ENCODE results near the gene ZNF80. TPM values are rescaled to one million over a fixed set of nuclear protein-coding genes. Genes with fewer than 3 reads are reported as not detected.

The ZNF80 gene
- polyA plus RNA-seq, 3 donors, result not detected

- Histone ChIP-seq H2AFZ (ENCODE audit: insufficient read depth, low read depth, low read length, poor library complexity, severe bottlenecking) (no peak overlapping the region), H3K4me3 (replicated peaks in 1 of 3; ENCODE audit: low read depth in 2 of 3, low read length in 3 of 3) (no peak overlapping the region), H3K36me3 (replicated peaks in 1 of 2; ENCODE audit: control insufficient read depth in 1 of 2, insufficient read depth in 2 of 2, low read length in 2 of 2) (no peaks in the 10 kb centered on the region), H3K9ac (ENCODE audit: insufficient read depth, low read length, poor library complexity, severe bottlenecking) (no peak overlapping the region), H3K79me2 (ENCODE audit: insufficient read depth, low read length) (no peaks in the 10 kb centered on the region), H3K27ac (ENCODE audit: low read depth in 1 of 2, low read length in 2 of 2) (no peak overlapping the region), H3K4me2 (replicated peaks; ENCODE audit: extremely low read depth, low read length, poor library complexity, severe bottlenecking) (no peak overlapping the region), H3K9me3 (replicated peaks in 1 of 2; ENCODE audit: control insufficient read depth in 1 of 2, insufficient read depth in 1 of 2, low read length in 2 of 2) (peaks cover 0 to 13% of the 10 kb centered on the region in 2 donors), H3K27me3 (ENCODE audit: control insufficient read depth in 2 of 2, insufficient read depth in 2 of 2, low read length in 2 of 2) (no peaks in the 10 kb centered on the region), H4K20me1 (ENCODE audit: insufficient read depth, low read length) (no peaks in the 10 kb centered on the region), H3K4me1 (ENCODE audit: control insufficient read depth in 1 of 2, insufficient read depth in 2 of 2, low read length in 2 of 2) (no peaks in the 10 kb centered on the region)
- no peak overlapping the region for H3K27ac Mint-ChIP-seq
- H3K27me3 Mint-ChIP-seq (ENCODE audit: low read depth in 3 of 3), result peaks cover 2 to 3% (median 3%) of the 10 kb centered on the region in 3 donors
- intact Hi-C loops (cut with micrococcal nuclease), result no loop called here
- WGBS (ENCODE audit: insufficient coverage), result 100% methylated on average over 1 of the region's 1 CpG
- no peaks in the 10 kb centered on the region for H3K4me1 Mint-ChIP-seq
- H3K4me3 Mint-ChIP-seq, result no peak overlapping the region
- DNase-seq, result no peak
- H3K9me3 Mint-ChIP-seq, result peaks cover 4 to 15% (median 10%) of the 10 kb centered on the region in 7 donors
- H3K36me3 Mint-ChIP-seq, result no peaks in the 10 kb centered on the region
- no peak for TF ChIP-seq CTCF (IDR thresholded peaks at IDR 0.05)
Measured at GRCh38 chr3:114221881-114222264, 15.5 kb downstream of the ZNF80 start.

GRCh38 chr3:114221165-114221880 lies 16.1 kb downstream of the ZNF80 start:
- H3K27me3 Mint-ChIP-seq (ENCODE audit: low read depth in 3 of 3), result peaks cover 2 to 3% (median 3%) of the 10 kb centered on the region in 3 donors
- Histone ChIP-seq H3K4me2 (replicated peaks; ENCODE audit: extremely low read depth, low read length, poor library complexity, severe bottlenecking) (no peak overlapping the region), H4K20me1 (ENCODE audit: insufficient read depth, low read length) (no peaks in the 10 kb centered on the region), H3K4me3 (replicated peaks in 1 of 3; ENCODE audit: low read depth in 2 of 3, low read length in 3 of 3) (no peak overlapping the region), H2AFZ (ENCODE audit: insufficient read depth, low read depth, low read length, poor library complexity, severe bottlenecking) (no peak overlapping the region), H3K36me3 (replicated peaks in 1 of 2; ENCODE audit: control insufficient read depth in 1 of 2, insufficient read depth in 2 of 2, low read length in 2 of 2) (no peaks in the 10 kb centered on the region), H3K79me2 (ENCODE audit: insufficient read depth, low read length) (no peaks in the 10 kb centered on the region), H3K9ac (ENCODE audit: insufficient read depth, low read length, poor library complexity, severe bottlenecking) (no peak overlapping the region), H3K4me1 (ENCODE audit: control insufficient read depth in 1 of 2, insufficient read depth in 2 of 2, low read length in 2 of 2) (no peaks in the 10 kb centered on the region), H3K9me3 (replicated peaks in 1 of 2; ENCODE audit: control insufficient read depth in 1 of 2, insufficient read depth in 1 of 2, low read length in 2 of 2) (peaks cover 0 to 13% of the 10 kb centered on the region in 2 donors), H3K27ac (ENCODE audit: low read depth in 1 of 2, low read length in 2 of 2) (no peak overlapping the region), H3K27me3 (ENCODE audit: control insufficient read depth in 2 of 2, insufficient read depth in 2 of 2, low read length in 2 of 2) (no peaks in the 10 kb centered on the region)
- peaks cover 4 to 15% (median 10%) of the 10 kb centered on the region in 7 donors for H3K9me3 Mint-ChIP-seq
- no peak for TF ChIP-seq CTCF (IDR thresholded peaks at IDR 0.05)
- intact Hi-C loops (cut with micrococcal nuclease), result no loop called here
- WGBS (ENCODE audit: insufficient coverage), result 92% methylated on average over 8 of the region's 9 CpGs
- H3K27ac Mint-ChIP-seq, result no peak overlapping the region
- no peaks in the 10 kb centered on the region for H3K4me1 Mint-ChIP-seq
- H3K36me3 Mint-ChIP-seq, result no peaks in the 10 kb centered on the region
- DNase-seq, result no peak
- H3K4me3 Mint-ChIP-seq, result no peak overlapping the region

Data from CD14-positive monocyte (primary cell).